ENCODE data around the gene RCCD1. TPM values are rescaled to one million over a fixed set of nuclear protein-coding genes. Genes with fewer than 3 reads are reported as not detected.

Gene RCCD1
- total and polyA plus RNA-seq, 2 of the 8 experiments (the other 6 are each of a cell fraction or from before 2014, with no cell fraction given) = 9.9 to 18.8 TPM

GRCh38 chr15:90947577-90948357, 6.9 kb upstream of the RCCD1 start (continued):
- no peak for TF ChIP-seq CTCF (IDR thresholded peaks at IDR 0.05; ENCODE audit: control extremely low read depth in 1 of 3, insufficient read depth in 1 of 3, low read depth in 1 of 3, low read length in 3 of 3)
- no peak for TF ChIP-seq NANOG (IDR thresholded peaks at IDR 0.05; ENCODE audit: insufficient read depth, low read depth, low read length, poor library complexity, severe bottlenecking)
- TF ChIP-seq CREB1 (IDR thresholded peaks at IDR 0.05) = no peak
- TF ChIP-seq EGR1 (IDR thresholded peaks at IDR 0.05; ENCODE audit: borderline replicate concordance, low read depth, low read length) = no peak
- no peak for TF ChIP-seq RXRA (IDR thresholded peaks at IDR 0.05; ENCODE audit: insufficient read depth, low read depth, low read length)
- TF ChIP-seq TCF12 (IDR thresholded peaks at IDR 0.05; ENCODE audit: low read depth, low read length) = no peak
- TF ChIP-seq EZH2 (IDR thresholded peaks at IDR 0.05; ENCODE audit: low read depth, low read length, severe bottlenecking) = no peak

Measured in H1 (cell line).